Spinal cord (tissue), 10 donors: ENCODE results near the gene RAB4B. TPM values are rescaled to one million over a fixed set of nuclear protein-coding genes. Genes with fewer than 3 reads are reported as not detected.
A peak's percentile ranks its signal among the peaks of the same experiment; 100 is the strongest.
"Not testable (repeated sequence)": the region's sequence is repeated elsewhere in the genome, so short reads cannot be mapped to it uniquely, and the experiment has no call there.

Experiments used
- DNase-seq, 6 donors: peaks; one replicate each; pipeline versions ENCODE4 v3.0.0 to v3.0.0-alpha.2; 2013 to 2015; ENCODE audit warnings: low spot score in 6 of 6, low read depth in 4 of 6
- H3K27ac ChIP-seq: one replicate; pipeline ENCODE4 v1.5.1; 2013; ENCODE audit warnings: low read depth, low read length, control low read depth
- H3K27me3 ChIP-seq: one replicate; pipeline ENCODE4 v1.6.1; 2013; ENCODE audit warnings: low read length; ENCODE audit not compliant: control insufficient read depth, insufficient read depth
- H3K36me3 ChIP-seq: one replicate; pipeline ENCODE4 v1.6.1; 2013; ENCODE audit warnings: low read length; ENCODE audit not compliant: control insufficient read depth, insufficient read depth
- H3K4me1 ChIP-seq: one replicate; pipeline ENCODE4 v1.6.1; 2013; ENCODE audit warnings: low read length; ENCODE audit not compliant: control insufficient read depth, insufficient read depth
- H3K4me3 ChIP-seq: one replicate; pipeline ENCODE4 v1.5.1; 2013; ENCODE audit warnings: low read depth, low read length, control low read depth
- H3K9me3 ChIP-seq: one replicate; pipeline ENCODE4 v1.6.1; 2013; ENCODE audit warnings: low read length; ENCODE audit not compliant: control insufficient read depth, insufficient read depth
- WGBS: methylation state at CpG from one replicate; pipeline ENCODE4 v1.1.5; 2013; ENCODE audit warnings: missing lambda C conversion rate; ENCODE audit not compliant: insufficient coverage; 5-methylcytosine and 5-hydroxymethylcytosine counted together
- polyA plus RNA-seq, 2 donors: library from polyadenylated mRNA; unstranded; fragments of 120-200 nt; gene quantifications; one replicate each; pipeline ENCODE4 v1.2.1, GENCODE V29; 2013; ENCODE audit not compliant: insufficient read length in 2 of 2
- total RNA-seq, 2 donors: library from RNA; depleted of rRNA in 1 of 2; stranded (reverse); fragments of 120-200 nt in 1 of 2; fragments of >200 nt in 1 of 2; gene quantifications; one replicate each; pipeline versions ENCODE4 v1.2.3 to v1.2.4, GENCODE V29; 2013 to 2014
- donor health status: healthy.

Gene RAB4B
- total and polyA plus RNA-seq, 4 donors: 13.1 to 50.8 (median 35.2) TPM

- no peaks in the 10 kb centered on the region for H3K36me3 ChIP-seq
- H3K4me1 ChIP-seq: peaks cover 39% of the 10 kb centered on the region
- H3K27ac ChIP-seq: no peak overlapping the region
- 68% methylated on average over 3 of the region's 4 CpGs for whole genome bisulfite sequencing
- no peak overlapping the region for H3K4me3 ChIP-seq
- H3K9me3 ChIP-seq: no peaks in the 10 kb centered on the region
- DNase-seq: no peak
- no peaks in the 10 kb centered on the region for H3K27me3 ChIP-seq
Measured at GRCh38 chr19:40815223-40815622, 37.2 kb downstream of the RAB4B start.

GRCh38 chr19:40818480-40819399, 40.7 kb downstream of the RAB4B start:
- H3K36me3 ChIP-seq, H3K9me3 ChIP-seq, H3K27ac ChIP-seq, H3K27me3 ChIP-seq: not testable (repeated sequence)
- 43% methylated on average over 16 of the region's 36 CpGs for WGBS
- Histone ChIP-seq H3K4me3 (peak overlapping the region; percentile 5), H3K4me1 (peaks cover 16% of the 10 kb centered on the region)
- DNase-seq: peak in 2 of 6 donors; percentile 57 to 78

- no CpG with 5 or more reads among the region's 6 CpGs for WGBS
- not testable (repeated sequence) for H3K27me3 ChIP-seq, H3K27ac ChIP-seq, H3K9me3 ChIP-seq, H3K4me3 ChIP-seq, H3K36me3 ChIP-seq
- H3K4me1 ChIP-seq: peaks cover 12% of the 10 kb centered on the region
- peak in 2 of 6 donors; percentile 38 for DNase-seq
Measured at GRCh38 chr19:40819479-40820234, 41.6 kb downstream of the RAB4B start.

GRCh38 chr19:40822161-40822560, 44.1 kb downstream of the RAB4B start:
- H3K4me1 ChIP-seq: peaks cover 12% of the 10 kb centered on the region
- 88% methylated on average over 22 of the region's 22 CpGs for WGBS
- peaks cover 6% of the 10 kb centered on the region for H3K36me3 ChIP-seq
- no peak overlapping the region for H3K27ac ChIP-seq
- no peaks in the 10 kb centered on the region for H3K9me3 ChIP-seq
- H3K27me3 ChIP-seq: no peaks in the 10 kb centered on the region
- DNase-seq: no peak
- H3K4me3 ChIP-seq: no peak overlapping the region

GRCh38 chr19:40822704-40823553, 44.9 kb downstream of the RAB4B start:
- not testable (repeated sequence) for H3K27ac ChIP-seq, H3K4me3 ChIP-seq, H3K9me3 ChIP-seq, H3K36me3 ChIP-seq, H3K27me3 ChIP-seq, DNase-seq
- 72% methylated on average over 4 of the region's 9 CpGs for WGBS
- peaks cover 12% of the 10 kb centered on the region for H3K4me1 ChIP-seq

GRCh38 chr19:40824916-40825315, 46.9 kb downstream of the RAB4B start:
- not testable (repeated sequence) for H3K9me3 ChIP-seq
- WGBS: 96% methylated on average over 10 of the region's 16 CpGs

GRCh38 chr19:40825460-40826095, 47.5 kb downstream of the RAB4B start:
- not testable (repeated sequence) for H3K4me3 ChIP-seq, H3K27ac ChIP-seq, H3K36me3 ChIP-seq, DNase-seq, H3K4me1 ChIP-seq, H3K9me3 ChIP-seq, H3K27me3 ChIP-seq
- WGBS: no CpG with 5 or more reads among the region's 6 CpGs

More at GRCh38 chr19:40824916-40825315, 46.9 kb downstream of the RAB4B start:
- not testable (repeated sequence) for DNase-seq, H3K4me1 ChIP-seq, H3K4me3 ChIP-seq, H3K27ac ChIP-seq, H3K36me3 ChIP-seq, H3K27me3 ChIP-seq

GRCh38 chr19:40826312-40826698, 48.3 kb downstream of the RAB4B start:
- WGBS: 88% methylated on average over 6 of the region's 14 CpGs

More at GRCh38 chr19:40826312-40826698, 48.3 kb downstream of the RAB4B start:
- not testable (repeated sequence) for DNase-seq, H3K4me3 ChIP-seq, H3K27me3 ChIP-seq, H3K27ac ChIP-seq, H3K9me3 ChIP-seq, H3K36me3 ChIP-seq, H3K4me1 ChIP-seq
